Measurements from ENCODE around the gene ID2.

ID2 gene

DNA sequence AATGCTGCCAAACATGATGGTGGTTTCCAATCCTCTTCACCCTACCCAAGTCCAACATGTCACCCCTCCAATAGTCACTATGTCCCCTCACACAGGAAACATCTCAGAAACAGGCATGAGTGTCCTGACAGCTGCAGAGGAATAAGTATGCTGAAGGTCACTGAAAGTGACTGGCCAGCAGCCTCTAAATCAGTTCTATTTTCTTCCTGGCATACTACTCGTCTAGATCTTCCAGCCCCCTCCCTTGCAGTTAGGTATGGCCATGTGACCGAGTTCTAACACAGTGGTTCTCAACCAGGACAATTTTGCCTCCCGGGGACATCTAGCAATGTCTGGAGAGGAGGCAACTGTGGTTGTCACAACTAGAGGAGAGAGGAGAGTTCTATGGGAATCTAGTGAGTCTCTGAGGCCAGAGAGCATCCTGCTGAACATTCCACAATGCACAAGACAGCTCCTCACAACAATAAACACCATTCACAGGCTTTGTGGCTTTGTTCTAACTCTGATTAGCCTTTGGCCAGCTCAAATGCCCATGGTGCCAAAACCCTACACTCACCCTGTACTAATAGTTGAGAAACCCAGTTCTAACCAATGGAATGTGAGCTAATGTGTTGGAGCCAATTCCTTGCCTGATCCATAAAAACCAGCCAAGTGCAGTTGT lies 12.6 kb upstream of the ID2 start:
- Histone ChIP-seq H3K27me3 (ENCODE audit: insufficient read depth, low read length) (peaks cover 9% of the 10 kb centered on the region; the same call in 1 of the 2 replicates), H2AFZ (ENCODE audit: low read length, unreplicated experiment) (no peak overlapping the region), H3K4me1 (ENCODE audit: control insufficient read depth, insufficient read depth, low read length, unreplicated experiment) (peaks cover 3% of the 10 kb centered on the region), H3K79me2 (ENCODE audit: control insufficient read depth, insufficient read depth, low read length, unreplicated experiment) (no peaks in the 10 kb centered on the region), H3K4me3 (ENCODE audit: low read depth, low read length) (no peak overlapping the region), H3K36me3 (ENCODE audit: insufficient read depth, low read length) (no peaks in the 10 kb centered on the region), H3K27ac (ENCODE audit: low read depth, low read length) (no peak overlapping the region)

DNA sequence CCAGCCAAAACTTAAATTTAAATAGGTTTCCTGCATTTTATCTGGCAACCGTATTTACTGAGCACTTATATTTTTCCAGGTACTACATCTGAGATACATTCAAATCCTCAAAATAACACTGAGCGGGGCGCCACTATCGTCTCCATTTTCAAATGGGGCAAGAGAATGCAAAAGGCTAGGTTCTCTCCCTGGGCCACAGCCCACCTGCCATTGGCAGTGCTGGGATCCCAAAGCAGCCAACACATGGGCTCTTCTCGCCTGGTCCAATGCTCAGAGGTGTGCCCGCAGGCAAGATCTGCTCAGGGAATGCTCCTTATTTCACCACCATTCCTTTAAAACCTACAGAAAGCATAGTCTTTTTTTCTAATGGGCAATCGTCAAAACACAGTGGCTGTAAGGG lies 11.3 kb upstream of the ID2 start:
- H3K4me1 ChIP-seq (ENCODE audit: control insufficient read depth, insufficient read depth, low read length, unreplicated experiment): peaks cover 3% of the 10 kb centered on the region
- H3K27ac ChIP-seq (ENCODE audit: low read depth, low read length): no peak overlapping the region
- no peak overlapping the region for H2AFZ ChIP-seq (ENCODE audit: low read length, unreplicated experiment)
- H3K36me3 ChIP-seq (ENCODE audit: insufficient read depth, low read length): no peaks in the 10 kb centered on the region
- no peak overlapping the region for H3K4me3 ChIP-seq (ENCODE audit: low read depth, low read length)
- H3K27me3 ChIP-seq (ENCODE audit: insufficient read depth, low read length): peaks cover 9% of the 10 kb centered on the region; the same call in 1 of the 2 replicates
- no peaks in the 10 kb centered on the region for H3K79me2 ChIP-seq (ENCODE audit: control insufficient read depth, insufficient read depth, low read length, unreplicated experiment)

DNA sequence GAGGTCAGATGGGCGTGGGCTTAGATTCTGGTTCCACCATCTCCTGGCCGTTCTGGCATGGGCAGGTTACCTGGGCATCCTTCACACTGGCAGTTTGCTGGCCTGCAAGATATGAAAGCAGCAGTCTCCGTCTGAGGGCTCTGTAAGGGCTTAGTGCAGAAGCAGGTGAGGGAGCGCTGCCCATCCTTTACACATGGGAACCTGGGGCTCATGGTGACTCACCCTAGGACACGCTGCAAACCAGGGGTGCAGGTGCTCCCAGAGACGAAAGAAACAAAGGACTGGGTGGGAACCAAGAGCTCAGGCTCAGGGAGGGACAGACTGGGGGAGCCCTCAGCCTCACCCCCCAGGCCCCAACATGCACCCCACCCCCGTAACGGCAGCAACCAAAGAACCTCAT lies 10.7 kb upstream of the ID2 start:
- no peak overlapping the region for H3K27ac ChIP-seq (ENCODE audit: low read depth, low read length)
- no peak overlapping the region for H3K4me3 ChIP-seq (ENCODE audit: low read depth, low read length)
- no peaks in the 10 kb centered on the region for H3K36me3 ChIP-seq (ENCODE audit: insufficient read depth, low read length)
- peaks cover 9% of the 10 kb centered on the region; the same call in 1 of the 2 replicates for H3K27me3 ChIP-seq (ENCODE audit: insufficient read depth, low read length)
- no peaks in the 10 kb centered on the region for H3K79me2 ChIP-seq (ENCODE audit: control insufficient read depth, insufficient read depth, low read length, unreplicated experiment)
- H2AFZ ChIP-seq (ENCODE audit: low read length, unreplicated experiment): no peak overlapping the region
- peaks cover 5% of the 10 kb centered on the region for H3K4me1 ChIP-seq (ENCODE audit: control insufficient read depth, insufficient read depth, low read length, unreplicated experiment)

DNA sequence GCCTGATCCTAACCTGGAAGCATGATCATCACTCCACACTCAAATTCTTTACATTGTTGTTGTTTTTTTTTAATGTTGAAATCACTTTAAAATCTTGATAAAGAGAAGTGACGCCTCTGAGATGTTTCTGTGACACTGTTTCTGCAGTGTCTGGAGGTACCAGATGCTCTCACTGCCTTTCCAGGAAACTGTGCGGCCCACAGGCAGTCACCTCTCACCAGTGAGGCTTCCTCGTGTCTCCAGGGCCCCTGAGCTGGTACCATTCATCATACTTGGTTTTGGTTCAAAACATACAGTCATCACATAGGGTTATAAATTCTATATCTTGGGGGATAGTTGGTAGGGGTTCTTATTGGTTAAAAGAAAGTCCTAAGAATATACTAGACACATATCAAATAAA lies 10.1 kb upstream of the ID2 start:
- no peaks in the 10 kb centered on the region for H3K36me3 ChIP-seq (ENCODE audit: insufficient read depth, low read length)
- peaks cover 6% of the 10 kb centered on the region for H3K4me1 ChIP-seq (ENCODE audit: control insufficient read depth, insufficient read depth, low read length, unreplicated experiment)
- no peak overlapping the region for H3K4me3 ChIP-seq (ENCODE audit: low read depth, low read length)
- peaks cover 9% of the 10 kb centered on the region; the same call in 1 of the 2 replicates for H3K27me3 ChIP-seq (ENCODE audit: insufficient read depth, low read length)
- no peak overlapping the region for H3K27ac ChIP-seq (ENCODE audit: low read depth, low read length)
- H2AFZ ChIP-seq (ENCODE audit: low read length, unreplicated experiment): no peak overlapping the region
- H3K79me2 ChIP-seq (ENCODE audit: control insufficient read depth, insufficient read depth, low read length, unreplicated experiment): no peaks in the 10 kb centered on the region

DNA sequence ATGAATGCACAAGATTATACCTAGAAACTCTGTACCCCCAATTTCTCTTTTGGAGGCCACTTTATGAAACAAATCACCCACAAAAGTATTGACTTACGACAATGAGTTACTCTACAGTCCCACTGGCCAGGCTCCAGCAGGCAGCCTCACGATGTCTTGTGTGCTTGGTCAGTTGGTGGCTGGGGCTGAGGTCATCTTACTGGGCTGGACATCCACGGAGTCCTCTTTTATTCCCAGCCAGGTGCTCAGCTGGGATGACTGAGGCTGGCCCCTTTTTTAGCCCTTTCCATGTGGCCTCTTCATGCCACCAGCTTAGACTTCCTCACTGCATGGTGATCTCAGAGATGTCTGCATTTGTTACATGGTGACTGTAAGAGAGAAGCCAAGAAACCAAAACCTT lies 8.9 kb upstream of the ID2 start:
- H3K4me3 ChIP-seq (ENCODE audit: low read depth, low read length): no peak overlapping the region
- no peak overlapping the region for H2AFZ ChIP-seq (ENCODE audit: low read length, unreplicated experiment)
- no peaks in the 10 kb centered on the region for H3K36me3 ChIP-seq (ENCODE audit: insufficient read depth, low read length)
- H3K4me1 ChIP-seq (ENCODE audit: control insufficient read depth, insufficient read depth, low read length, unreplicated experiment): peaks cover 6% of the 10 kb centered on the region
- H3K79me2 ChIP-seq (ENCODE audit: control insufficient read depth, insufficient read depth, low read length, unreplicated experiment): no peaks in the 10 kb centered on the region
- H3K27ac ChIP-seq (ENCODE audit: low read depth, low read length): no peak overlapping the region
- H3K27me3 ChIP-seq (ENCODE audit: insufficient read depth, low read length): peaks cover 9% of the 10 kb centered on the region; the same call in 1 of the 2 replicates

DNA sequence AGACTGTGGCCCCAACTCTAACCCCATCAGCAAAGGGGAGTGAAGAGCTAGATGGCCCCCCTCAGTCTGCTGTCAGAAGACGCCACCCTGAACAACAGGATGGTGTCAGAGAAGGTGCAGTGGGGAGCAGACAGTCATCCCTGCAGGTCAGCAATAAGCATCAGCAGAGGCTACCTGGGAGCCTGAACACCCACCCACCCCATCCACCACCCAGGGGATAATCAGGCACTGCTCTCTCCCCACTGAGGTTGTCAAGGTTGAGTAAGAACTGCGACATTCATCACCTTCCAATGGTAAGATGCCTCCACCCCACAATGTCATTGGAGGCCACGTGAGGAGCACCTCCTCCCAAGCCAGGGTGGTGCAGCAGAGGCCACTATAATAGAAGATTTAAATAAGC lies 8.5 kb upstream of the ID2 start:
- H3K27ac ChIP-seq (ENCODE audit: low read depth, low read length): no peak overlapping the region
- H3K27me3 ChIP-seq (ENCODE audit: insufficient read depth, low read length): peaks cover 9% of the 10 kb centered on the region; the same call in 1 of the 2 replicates
- H2AFZ ChIP-seq (ENCODE audit: low read length, unreplicated experiment): no peak overlapping the region
- H3K36me3 ChIP-seq (ENCODE audit: insufficient read depth, low read length): no peaks in the 10 kb centered on the region
- H3K4me1 ChIP-seq (ENCODE audit: control insufficient read depth, insufficient read depth, low read length, unreplicated experiment): peaks cover 6% of the 10 kb centered on the region
- no peaks in the 10 kb centered on the region for H3K79me2 ChIP-seq (ENCODE audit: control insufficient read depth, insufficient read depth, low read length, unreplicated experiment)
- H3K4me3 ChIP-seq (ENCODE audit: low read depth, low read length): no peak overlapping the region

DNA sequence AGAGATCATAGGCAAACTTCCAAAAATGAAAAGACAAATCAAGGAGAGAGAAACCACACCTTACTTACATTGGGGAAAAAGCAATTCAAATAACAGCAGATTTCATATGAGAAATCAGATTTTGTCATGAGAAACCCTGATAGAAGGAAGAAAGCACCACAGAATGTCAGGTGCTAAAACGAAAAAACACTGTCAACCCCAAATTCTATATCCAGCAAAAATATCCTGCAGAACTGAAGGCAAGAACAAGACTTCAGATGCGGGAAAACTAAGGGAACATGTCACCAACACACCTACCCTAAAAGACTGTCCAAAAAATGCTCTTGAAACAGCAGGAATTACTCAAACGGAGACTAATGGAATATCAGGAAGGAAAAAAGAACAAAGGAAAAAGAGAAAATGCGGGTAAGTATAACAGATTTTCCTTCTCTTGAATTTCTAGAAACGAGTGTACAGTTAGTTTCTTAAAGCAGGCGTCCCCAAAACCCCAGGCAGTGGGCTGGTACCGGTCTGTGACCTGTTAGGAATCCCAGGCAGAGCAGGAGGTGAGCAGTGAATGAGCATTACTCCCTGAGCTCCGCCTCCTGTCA lies 7.3 kb upstream of the ID2 start:
- H2AFZ ChIP-seq (ENCODE audit: low read length, unreplicated experiment): no peak overlapping the region
- no peak overlapping the region for H3K27ac ChIP-seq (ENCODE audit: low read depth, low read length)
- no peaks in the 10 kb centered on the region for H3K79me2 ChIP-seq (ENCODE audit: control insufficient read depth, insufficient read depth, low read length, unreplicated experiment)
- H3K27me3 ChIP-seq (ENCODE audit: insufficient read depth, low read length): no peaks in the 10 kb centered on the region
- H3K4me3 ChIP-seq (ENCODE audit: low read depth, low read length): no peak overlapping the region
- no peaks in the 10 kb centered on the region for H3K36me3 ChIP-seq (ENCODE audit: insufficient read depth, low read length)
- peaks cover 5% of the 10 kb centered on the region for H3K4me1 ChIP-seq (ENCODE audit: control insufficient read depth, insufficient read depth, low read length, unreplicated experiment)

DNA sequence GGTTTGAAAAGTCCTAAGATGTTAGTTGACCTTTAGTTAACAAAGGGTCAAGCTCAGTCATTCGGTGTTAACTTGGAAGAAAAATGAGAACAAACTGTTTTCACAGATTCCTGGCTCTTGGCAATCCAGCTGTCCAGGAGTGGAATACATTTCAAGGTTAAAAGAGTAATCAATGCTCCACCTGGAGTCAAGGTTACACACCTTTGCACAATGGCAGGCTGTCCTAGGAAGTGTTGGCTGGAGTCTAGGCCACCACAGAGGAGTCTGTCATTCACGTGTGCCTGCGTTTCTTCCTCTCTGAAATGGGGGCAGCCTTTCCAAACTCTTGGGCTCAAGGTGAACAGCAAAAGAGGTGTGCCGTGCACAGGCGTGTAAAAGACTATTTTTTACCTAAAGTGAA lies 6.3 kb upstream of the ID2 start:
- Histone ChIP-seq H3K4me3 (ENCODE audit: low read depth, low read length) (no peak overlapping the region), H3K4me1 (ENCODE audit: control insufficient read depth, insufficient read depth, low read length, unreplicated experiment) (peaks cover 12% of the 10 kb centered on the region), H3K79me2 (ENCODE audit: control insufficient read depth, insufficient read depth, low read length, unreplicated experiment) (no peaks in the 10 kb centered on the region), H3K36me3 (ENCODE audit: insufficient read depth, low read length) (no peaks in the 10 kb centered on the region), H2AFZ (ENCODE audit: low read length, unreplicated experiment) (no peak overlapping the region), H3K27ac (ENCODE audit: low read depth, low read length) (no peak overlapping the region), H3K27me3 (ENCODE audit: insufficient read depth, low read length) (no peaks in the 10 kb centered on the region)

DNA sequence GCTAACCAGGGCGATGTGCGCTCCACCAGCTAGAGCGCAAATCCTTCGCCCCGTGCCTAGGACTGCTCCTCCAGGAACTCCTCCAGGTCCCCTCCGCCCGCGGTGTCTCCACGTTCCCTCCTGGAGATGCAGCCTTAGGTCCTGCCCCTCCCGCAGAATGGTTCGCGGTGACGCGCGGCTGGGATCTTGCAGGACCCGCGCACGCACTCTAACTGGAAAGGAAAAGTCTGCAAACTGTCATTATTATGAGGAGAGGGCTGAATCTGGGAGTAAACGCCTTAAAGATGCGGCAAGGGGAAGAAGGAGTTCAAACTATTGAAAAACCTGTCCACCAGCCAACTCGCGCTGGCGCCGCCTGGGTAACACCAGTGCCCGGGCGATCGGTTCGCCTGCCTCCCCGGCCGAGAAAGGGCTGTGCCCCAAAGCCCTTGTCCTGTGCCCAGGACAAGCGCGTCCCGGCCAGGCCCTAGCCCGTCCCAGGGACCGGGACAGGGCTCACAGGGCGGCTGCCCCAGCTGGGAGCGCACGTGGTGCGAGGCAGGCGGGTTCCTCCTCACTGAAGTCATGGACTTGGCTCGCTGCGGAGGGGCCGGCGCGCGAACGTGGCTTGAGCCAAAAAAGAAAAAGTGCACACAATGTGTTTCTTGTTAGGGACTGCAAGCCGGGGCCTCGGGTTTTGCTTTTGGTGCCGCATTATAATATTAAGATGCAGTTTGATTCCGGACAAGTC lies 5.5 kb upstream of the ID2 start:
- Histone ChIP-seq H2AFZ (ENCODE audit: low read length, unreplicated experiment) (peak overlapping the region; percentile 91), H3K79me2 (ENCODE audit: control insufficient read depth, insufficient read depth, low read length, unreplicated experiment) (no peaks in the 10 kb centered on the region), H3K4me1 (ENCODE audit: control insufficient read depth, insufficient read depth, low read length, unreplicated experiment) (peaks cover 12% of the 10 kb centered on the region), H3K36me3 (ENCODE audit: insufficient read depth, low read length) (no peaks in the 10 kb centered on the region), H3K27me3 (ENCODE audit: insufficient read depth, low read length) (no peaks in the 10 kb centered on the region), H3K27ac (ENCODE audit: low read depth, low read length) (peak overlapping the region; percentile 93), H3K4me3 (ENCODE audit: low read depth, low read length) (peak overlapping the region; percentile 83)

DNA sequence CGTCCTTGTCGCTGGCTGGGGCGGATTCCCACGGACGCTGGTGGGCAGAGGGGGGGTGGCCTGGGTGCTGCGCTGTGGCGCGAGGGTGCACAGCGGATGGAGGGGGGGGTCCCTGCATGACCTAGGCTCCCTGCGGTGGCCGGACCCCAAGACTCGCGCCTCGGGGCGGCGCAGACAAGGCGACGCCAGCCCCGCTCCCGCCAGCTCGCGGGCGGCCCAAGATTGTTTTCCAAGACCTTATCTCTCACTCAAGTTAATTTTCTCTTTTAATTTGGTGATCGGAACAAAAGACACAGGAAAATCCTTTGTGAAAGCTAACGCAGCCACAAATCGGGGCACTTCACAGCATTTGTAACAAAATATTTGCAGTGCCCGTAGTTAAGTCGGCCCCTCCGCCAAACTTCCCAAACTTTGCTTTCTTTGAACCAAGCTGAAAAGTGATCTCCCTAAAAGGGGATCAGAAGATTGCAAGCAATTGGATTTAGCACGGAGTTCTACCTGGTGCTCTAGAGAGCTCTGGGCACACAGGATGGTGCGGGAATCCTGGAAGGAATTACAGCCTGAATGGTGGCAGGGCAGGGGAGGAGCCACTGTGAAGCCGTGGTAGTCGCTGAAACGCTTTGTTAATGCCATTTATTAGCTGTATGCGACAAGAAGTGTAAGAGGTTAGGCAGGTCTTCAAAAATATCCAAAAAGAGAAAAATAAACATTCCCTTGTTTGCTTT lies 4.8 kb upstream of the ID2 start:
- Histone ChIP-seq H3K27me3 (ENCODE audit: insufficient read depth, low read length) (no peaks in the 10 kb centered on the region), H3K4me3 (ENCODE audit: low read depth, low read length) (peak overlapping the region; percentile 83), H3K4me1 (ENCODE audit: control insufficient read depth, insufficient read depth, low read length, unreplicated experiment) (peaks cover 12% of the 10 kb centered on the region), H3K36me3 (ENCODE audit: insufficient read depth, low read length) (no peaks in the 10 kb centered on the region), H3K27ac (ENCODE audit: low read depth, low read length) (peak overlapping the region; percentile 93), H2AFZ (ENCODE audit: low read length, unreplicated experiment) (peak overlapping the region; percentile 91), H3K79me2 (ENCODE audit: control insufficient read depth, insufficient read depth, low read length, unreplicated experiment) (peaks cover 1% of the 10 kb centered on the region)
